Uterus (tissue), 2 donors: ENCODE measurements around the gene MYPOP.

Experiments used
- POLR2A ChIP-seq, 2 donors: fragments of 450-650 bp; IDR thresholded peaks; one replicate each; pipeline ENCODE4 v1.6.1; 2016; ENCODE audit warnings: antibody characterized with exemption in 2 of 2, mild to moderate bottlenecking in 1 of 2, moderate library complexity in 1 of 2
- TF ChIP-seq, protein P1 (sequence below), 4 experiments: fragments of 200-600 bp in 2 of 4; fragments of 450-650 bp in 2 of 4; sonication (generic) in 2 of 4; IDR thresholded peaks; one replicate each; pipeline ENCODE4 v1.5.1; 2016 to 2019; ENCODE audit warnings: antibody characterized with exemption in 4 of 4, mild to moderate bottlenecking in 2 of 4, moderate library complexity in 1 of 4

DNA sequence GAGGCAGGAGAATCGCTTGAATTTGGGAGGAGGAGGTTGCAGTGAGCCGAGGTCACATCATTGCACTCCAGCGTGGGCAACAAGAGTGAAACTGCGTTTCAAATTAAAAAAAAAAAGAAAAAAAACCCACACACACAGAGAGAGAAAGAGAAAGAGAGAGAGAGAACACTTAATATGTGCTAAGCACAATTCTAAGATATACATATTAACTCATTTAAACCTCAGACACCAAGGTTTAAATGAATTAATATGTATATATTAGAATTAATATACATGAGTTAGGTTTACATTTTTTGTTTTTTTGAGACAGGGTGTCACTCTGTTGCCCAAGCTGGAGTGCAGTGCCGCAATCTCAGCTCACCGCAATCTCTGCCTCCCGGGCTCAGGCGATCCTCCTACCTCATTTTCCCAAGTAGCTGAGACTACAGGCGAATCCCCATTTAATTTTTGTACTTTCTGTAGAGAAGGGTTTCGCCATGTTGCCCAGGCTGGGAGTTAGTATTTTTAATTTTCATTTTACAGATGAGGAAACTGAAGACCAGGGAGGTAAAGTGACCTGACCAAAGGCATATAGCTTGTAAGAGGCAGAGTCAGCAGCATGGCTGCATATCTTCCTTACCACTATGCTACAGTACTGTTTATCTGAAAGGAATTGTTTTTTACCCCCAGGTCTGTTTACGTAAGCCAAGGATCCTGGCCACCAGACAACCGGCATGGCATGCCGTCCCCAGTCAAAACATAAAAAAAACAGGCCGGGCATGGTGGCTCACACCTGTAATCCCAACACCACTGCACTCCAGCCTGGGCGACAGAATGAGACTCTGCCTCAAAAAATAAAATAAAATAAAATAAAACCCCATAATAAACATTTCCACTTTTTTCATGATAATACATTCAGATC lies 41.8 kb downstream of the MYPOP start:
- TF ChIP-seq, protein P1, sequence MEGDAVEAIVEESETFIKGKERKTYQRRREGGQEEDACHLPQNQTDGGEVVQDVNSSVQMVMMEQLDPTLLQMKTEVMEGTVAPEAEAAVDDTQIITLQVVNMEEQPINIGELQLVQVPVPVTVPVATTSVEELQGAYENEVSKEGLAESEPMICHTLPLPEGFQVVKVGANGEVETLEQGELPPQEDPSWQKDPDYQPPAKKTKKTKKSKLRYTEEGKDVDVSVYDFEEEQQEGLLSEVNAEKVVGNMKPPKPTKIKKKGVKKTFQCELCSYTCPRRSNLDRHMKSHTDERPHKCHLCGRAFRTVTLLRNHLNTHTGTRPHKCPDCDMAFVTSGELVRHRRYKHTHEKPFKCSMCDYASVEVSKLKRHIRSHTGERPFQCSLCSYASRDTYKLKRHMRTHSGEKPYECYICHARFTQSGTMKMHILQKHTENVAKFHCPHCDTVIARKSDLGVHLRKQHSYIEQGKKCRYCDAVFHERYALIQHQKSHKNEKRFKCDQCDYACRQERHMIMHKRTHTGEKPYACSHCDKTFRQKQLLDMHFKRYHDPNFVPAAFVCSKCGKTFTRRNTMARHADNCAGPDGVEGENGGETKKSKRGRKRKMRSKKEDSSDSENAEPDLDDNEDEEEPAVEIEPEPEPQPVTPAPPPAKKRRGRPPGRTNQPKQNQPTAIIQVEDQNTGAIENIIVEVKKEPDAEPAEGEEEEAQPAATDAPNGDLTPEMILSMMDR (IDR thresholded peaks at IDR 0.05), result no peak
- no peak for TF ChIP-seq POLR2A (IDR thresholded peaks at IDR 0.05)
